Liver (tissue), 9 donors: ENCODE measurements around the gene MRPL47. TPM values are rescaled to one million over a fixed set of nuclear protein-coding genes. Genes with fewer than 3 reads are reported as not detected.

Experiments
- DNase-seq: peaks from one replicate; pipeline ENCODE4 v3.0.0-alpha.2; 2017; ENCODE audit warnings: low spot score
- H3K27ac ChIP-seq, 2 donors: one replicate each; pipeline ENCODE4 v1.7.0; 2013; ENCODE audit warnings: inconsistent platforms in 2 of 2, low read length in 2 of 2, control low read depth in 1 of 2, low read depth in 1 of 2, mild to moderate bottlenecking in 1 of 2
- H3K27me3 ChIP-seq, 4 donors: one replicate each; pipeline versions ENCODE4 v1.6.1 to v1.7.0; 2013; ENCODE audit warnings: low read length in 3 of 4, inconsistent platforms in 1 of 4, mild to moderate bottlenecking in 1 of 4, moderate library complexity in 1 of 4; ENCODE audit not compliant: control insufficient read depth in 4 of 4, insufficient read depth in 4 of 4
- H3K36me3 ChIP-seq, 4 donors: one replicate each; pipeline versions ENCODE4 v1.6.1 to v1.7.0; 2013; ENCODE audit warnings: low read length in 3 of 4, mild to moderate bottlenecking in 3 of 4, low read depth in 1 of 4, moderate library complexity in 1 of 4; ENCODE audit not compliant: control insufficient read depth in 4 of 4, insufficient read depth in 3 of 4
- H3K4me1 ChIP-seq, 4 donors: one replicate each; pipeline versions ENCODE4 v1.6.1 to v1.7.0; 2013; ENCODE audit warnings: low read length in 3 of 4, mild to moderate bottlenecking in 3 of 4, moderate library complexity in 1 of 4; ENCODE audit not compliant: control insufficient read depth in 4 of 4, insufficient read depth in 4 of 4
- H3K4me3 ChIP-seq, 3 donors: one replicate each; pipeline versions ENCODE4 v1.6.1 to v1.7.0; 2013; ENCODE audit warnings: low read length in 3 of 3, control low read depth in 1 of 3, low read depth in 1 of 3, mild to moderate bottlenecking in 1 of 3
- H3K9ac ChIP-seq, 2 donors: one replicate each; pipeline ENCODE4 v1.7.0; 2013; ENCODE audit warnings: low read length in 2 of 2, mild to moderate bottlenecking in 2 of 2, moderate library complexity in 2 of 2, control low read depth in 1 of 2, low read depth in 1 of 2
- H3K9me3 ChIP-seq, 4 donors: one replicate each; pipeline versions ENCODE4 v1.6.1 to v1.7.0; 2013; ENCODE audit warnings: low read length in 3 of 4; ENCODE audit not compliant: control insufficient read depth in 4 of 4
- ATF3 ChIP-seq: IDR thresholded peaks from 2 replicates; pipeline ENCODE4 v1.6.1; 2016; ENCODE audit warnings: antibody characterized with exemption
- CTCF ChIP-seq: fragments of 150-350 bp; IDR thresholded peaks from 2 replicates; pipeline ENCODE4 v1.5.1; 2017; ENCODE audit warnings: improper control_type of control experiment, low read depth, low read length; ENCODE audit not compliant: missing input control
- EGR1 ChIP-seq, 2 donors: IDR thresholded peaks; 2 replicates each; pipeline ENCODE4 v1.6.1; 2016 to 2018; ENCODE audit warnings: antibody characterized with exemption in 2 of 2, low read depth in 2 of 2
- FOXA2 ChIP-seq: IDR thresholded peaks from 2 replicates; pipeline ENCODE4 v1.6.1; 2016; ENCODE audit warnings: antibody characterized with exemption
- GABPA ChIP-seq, 2 donors: IDR thresholded peaks in 1 of 2; conservative IDR thresholded peaks in 1 of 2; 2 replicates each; pipeline ENCODE4 v1.6.1; 2016; ENCODE audit warnings: antibody characterized with exemption in 2 of 2, mild to moderate bottlenecking in 1 of 2, moderate library complexity in 1 of 2
- HNF4A ChIP-seq, 2 donors: conservative IDR thresholded peaks; 2 replicates each; pipeline ENCODE4 v1.6.1; 2016; ENCODE audit warnings: antibody characterized with exemption in 2 of 2, mild to moderate bottlenecking in 2 of 2
- HNF4G ChIP-seq: IDR thresholded peaks from 2 replicates; pipeline ENCODE4 v1.6.1; 2016; ENCODE audit warnings: antibody characterized with exemption
- JUND ChIP-seq, 2 donors: IDR thresholded peaks; 2 replicates each; pipeline ENCODE4 v1.6.1; 2016; ENCODE audit warnings: antibody characterized with exemption in 2 of 2
- RAD21 ChIP-seq, 2 donors: IDR thresholded peaks; 2 replicates each; pipeline ENCODE4 v1.6.1; 2016; ENCODE audit warnings: antibody characterized with exemption in 2 of 2, mild to moderate bottlenecking in 2 of 2
- RXRA ChIP-seq, 2 donors: IDR thresholded peaks; 2 replicates each; pipeline ENCODE4 v1.6.1; 2017 to 2018; ENCODE audit warnings: antibody characterized with exemption in 2 of 2, mild to moderate bottlenecking in 1 of 2
- SP1 ChIP-seq: IDR thresholded peaks from 2 replicates; pipeline ENCODE4 v1.6.1; 2018; ENCODE audit warnings: antibody characterized with exemption, mild to moderate bottlenecking
- TAF1 ChIP-seq: conservative IDR thresholded peaks from 2 replicates; pipeline ENCODE4 v1.6.1; 2016; ENCODE audit warnings: antibody characterized with exemption, mild to moderate bottlenecking
- YY1 ChIP-seq: IDR thresholded peaks from 2 replicates; pipeline ENCODE4 v1.6.1; 2016; ENCODE audit warnings: antibody characterized with exemption, mild to moderate bottlenecking
- WGBS: extraction: QIAGEN DNeasy Blood & Tissue Kit; methylation state at CpG from one replicate; pipeline ENCODE4 v1.1.7; 2013; 5-methylcytosine and 5-hydroxymethylcytosine counted together
- polyA plus RNA-seq, 2 donors: library from polyadenylated mRNA; stranded (reverse) in 1 of 2; unstranded in 1 of 2; fragments of 200-250 nt in 1 of 2; fragments of >200 nt in 1 of 2; fragmentation: Nextera tagmentation in 1 of 2; extraction: Ambion mirVana in 1 of 2; gene quantifications; one replicate each; pipeline versions ENCODE4 v1.2.1 to v1.2.3, GENCODE V29; 2013 to 2015
- total RNA-seq, 2 donors: library from RNA; depleted of rRNA; stranded (reverse); fragments of >200 nt; gene quantifications; one replicate each; pipeline ENCODE4 v1.2.3, GENCODE V29; 2014
- donor health status: healthy.
- donor health status: healthy.
- donor health status: healthy.
- donor health status: healthy.
- donor health status: healthy.

The MRPL47 gene
- total and polyA plus RNA-seq, 4 donors = 11.5 to 34.1 (median 18.6) TPM

DNA sequence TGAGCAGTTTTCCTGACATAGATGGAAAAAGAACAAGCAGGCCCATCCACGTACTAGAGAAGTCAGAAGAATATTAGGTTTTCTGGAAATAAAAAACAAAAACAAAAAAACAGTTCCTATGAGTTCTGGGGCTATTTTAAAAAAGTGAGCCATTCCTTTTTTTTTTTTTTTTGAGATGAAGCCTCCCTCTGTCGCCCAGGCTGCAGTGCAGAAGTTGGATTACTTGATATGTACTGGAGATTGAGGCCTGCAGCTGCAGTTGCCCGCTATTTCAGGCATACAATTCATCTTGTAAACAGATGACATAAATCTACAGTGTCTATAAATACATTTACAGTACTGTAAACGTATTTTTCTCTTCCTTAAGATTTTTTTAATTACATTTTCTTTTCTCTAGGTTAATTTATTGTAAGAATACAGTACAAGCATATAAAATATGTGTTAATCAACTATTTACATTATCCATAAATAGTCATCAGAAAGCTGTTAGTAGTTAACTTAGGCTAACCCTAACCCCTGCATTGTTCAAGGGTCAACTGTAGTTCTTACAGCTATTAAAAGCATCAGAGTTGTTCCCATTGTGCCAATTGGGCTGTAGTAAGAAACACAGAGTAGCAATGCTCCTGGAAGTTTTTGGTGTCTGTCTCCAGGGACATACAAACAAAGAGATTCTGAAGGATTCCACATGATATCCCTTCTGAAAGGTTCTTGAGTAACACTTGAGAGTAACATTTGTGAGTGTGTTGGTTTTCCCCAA, 52.9 kb downstream of the MRPL47 start (continued):
- no peak for TF ChIP-seq HNF4A (conservative IDR thresholded peaks at IDR 0.05)
- no peak for TF ChIP-seq YY1
- no peak for TF ChIP-seq TAF1
- no peak for TF ChIP-seq RXRA (IDR thresholded peaks at IDR 0.05)
- no peak for TF ChIP-seq JUND (IDR thresholded peaks at IDR 0.05)
- no peak for TF ChIP-seq SP1
- no peak for TF ChIP-seq ATF3
- no peak for TF ChIP-seq RAD21 (IDR thresholded peaks at IDR 0.05)
- TF ChIP-seq EGR1 (IDR thresholded peaks at IDR 0.05; ENCODE audit: low read depth in 2 of 2) = no peak
- TF ChIP-seq GABPA (IDR thresholded peaks at IDR 0.05 in 1 of 2, conservative IDR thresholded peaks at IDR 0.05 in 1 of 2) = no peak

DNA sequence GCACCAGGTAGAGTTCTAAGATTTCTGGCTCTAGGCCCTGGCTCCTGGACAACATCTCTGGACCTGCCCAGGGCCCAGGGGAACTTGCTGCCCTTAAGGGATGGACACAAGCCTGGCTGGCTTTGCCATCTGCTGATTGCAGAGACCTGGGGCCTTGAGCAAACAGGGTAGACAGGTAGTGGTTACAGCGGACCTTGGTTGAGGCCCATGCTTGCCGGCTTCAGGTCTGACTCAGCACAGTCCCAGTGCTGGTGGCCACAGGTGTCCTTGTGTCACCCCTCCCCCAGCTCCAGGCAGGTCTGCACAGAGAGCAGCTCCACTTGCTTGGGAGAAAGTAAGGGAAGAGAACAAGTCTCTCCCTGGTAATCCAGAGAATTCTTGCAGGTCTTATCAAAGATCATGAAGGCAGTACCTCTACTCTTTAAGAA, 57.6 kb downstream of the MRPL47 start:
- TF ChIP-seq SP1 (no peak), EGR1 (IDR thresholded peaks at IDR 0.05; ENCODE audit: low read depth in 2 of 2) (no peak), RAD21 (IDR thresholded peaks at IDR 0.05) (no peak), ATF3 (no peak), HNF4G (no peak), JUND (IDR thresholded peaks at IDR 0.05) (no peak)
- no peaks in the 10 kb centered on the region for H3K36me3 ChIP-seq
- no peak for DNase-seq
- H3K9me3 ChIP-seq = no peaks in the 10 kb centered on the region
- no peaks in the 10 kb centered on the region for H3K27me3 ChIP-seq
- no peaks in the 10 kb centered on the region for H3K4me1 ChIP-seq
- H3K9ac ChIP-seq = no peak overlapping the region
- H3K27ac ChIP-seq = no peak overlapping the region
- no peak overlapping the region for H3K4me3 ChIP-seq
- 64% methylated on average over 2 of the region's 2 CpGs for WGBS

DNA sequence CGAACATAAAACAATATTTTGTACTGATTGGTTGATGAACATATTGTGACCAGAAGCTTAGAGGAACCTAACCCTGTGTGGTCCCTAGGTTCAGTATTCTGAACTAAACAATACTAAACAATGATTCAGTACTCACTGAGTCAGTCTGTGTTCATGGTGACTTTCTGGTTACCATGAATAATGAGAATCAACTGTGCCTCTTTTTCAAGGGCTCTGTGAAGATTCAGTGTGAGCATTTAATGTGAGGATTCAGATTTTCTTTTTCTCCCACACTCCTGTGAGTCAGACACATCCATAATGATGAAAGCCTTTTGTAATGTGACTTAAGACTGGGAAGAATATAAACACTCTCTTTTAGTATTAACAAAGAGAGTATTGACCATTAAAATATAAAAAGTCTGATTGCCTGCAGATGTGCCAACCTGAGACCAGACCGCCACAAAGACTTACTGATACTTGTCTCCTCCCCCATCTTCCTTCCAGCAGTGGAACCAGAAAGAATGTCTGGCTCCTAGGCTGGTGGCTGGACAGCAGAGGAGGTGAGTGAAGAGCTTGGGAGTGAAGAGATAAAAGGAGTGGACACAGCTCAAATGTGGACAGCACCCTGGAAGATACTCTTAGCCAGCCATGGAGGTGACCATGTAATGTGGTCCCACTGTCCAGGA, 59.3 kb downstream of the MRPL47 start:
- WGBS = 63% methylated on average over 2 of the region's 2 CpGs
- Histone ChIP-seq H3K4me1 (no peaks in the 10 kb centered on the region), H3K27ac (no peak overlapping the region), H3K9ac (no peak overlapping the region), H3K4me3 (no peak overlapping the region), H3K27me3 (no peaks in the 10 kb centered on the region), H3K36me3 (no peaks in the 10 kb centered on the region), H3K9me3 (no peaks in the 10 kb centered on the region)
- no peak for DNase-seq
- TF ChIP-seq CTCF (no peak), JUND (IDR thresholded peaks at IDR 0.05) (no peak), GABPA (IDR thresholded peaks at IDR 0.05 in 1 of 2, conservative IDR thresholded peaks at IDR 0.05 in 1 of 2) (no peak), RXRA (IDR thresholded peaks at IDR 0.05) (no peak), SP1 (no peak), YY1 (no peak), FOXA2 (no peak), HNF4G (no peak)
